Psoas muscle (tissue), 8 donors: Measurements from ENCODE around the gene CPAMD8. TPM values are rescaled to one million over a fixed set of nuclear protein-coding genes. Genes with fewer than 3 reads are reported as not detected.
A peak's percentile ranks its signal among the peaks of the same experiment; 100 is the strongest.

Experiments used
- ATAC-seq, 4 donors: fragments of 200-7000 bp; cut with Tn5 transposase; one replicate each; pipeline ENCODE4 v1.9.1; 2020; ENCODE audit warnings: moderate library complexity in 3 of 4, mild to moderate bottlenecking in 2 of 4
- DNase-seq, 2 donors: peaks; one replicate each; pipeline ENCODE4 v3.0.0-alpha.2; 2020
- H3K27ac ChIP-seq: fragments of 200-600 bp; one replicate; pipeline ENCODE4 v1.8.0; 2022
- H3K27me3 ChIP-seq, 3 donors: fragments of 200-600 bp in 1 of 3; one replicate each; pipeline versions ENCODE4 v1.6.1 to v1.8.0; 2013 to 2022; ENCODE audit warnings: low read length in 2 of 3, mild to moderate bottlenecking in 2 of 3, moderate library complexity in 1 of 3; ENCODE audit not compliant: insufficient read depth in 3 of 3
- H3K36me3 ChIP-seq, 2 donors: fragments of 200-600 bp in 1 of 2; one replicate each; pipeline versions ENCODE4 v1.6.1 to v1.8.0; 2013 to 2022; ENCODE audit warnings: low read depth in 1 of 2, mild to moderate bottlenecking in 1 of 2, moderate library complexity in 1 of 2; ENCODE audit not compliant: insufficient read depth in 1 of 2
- H3K4me1 ChIP-seq: fragments of 200-600 bp; one replicate; pipeline ENCODE4 v1.8.0; 2022
- H3K4me3 ChIP-seq: fragments of 200-600 bp; one replicate; pipeline ENCODE4 v1.8.0; 2022; ENCODE audit warnings: mild to moderate bottlenecking
- H3K9me3 ChIP-seq: fragments of 200-600 bp; one replicate; pipeline ENCODE4 v1.8.0; 2022
- CTCF ChIP-seq: fragments of 200-600 bp; IDR thresholded peaks from one replicate; pipeline ENCODE4 v1.8.0; 2022; ENCODE audit warnings: antibody characterized with exemption
- WGBS, 3 donors: extraction: QIAGEN DNeasy Blood & Tissue Kit; methylation state at CpG; one replicate each; pipeline versions ENCODE4 v1.1.6 to v1.1.7; 2013; 5-methylcytosine and 5-hydroxymethylcytosine counted together
- intact Hi-C, 2 donors: fragments of 100-400 bp; cut with DNase I; formaldehyde crosslinking; loops; one replicate each; pipeline versions ENCODE4 v1.11.0 to v1.14.2; 2022
- polyA plus RNA-seq, 3 donors: library from polyadenylated mRNA; stranded (reverse); fragments of 200-250 nt; gene quantifications; one replicate each; pipeline ENCODE4 v1.2.3, GENCODE V29; 2013
- total RNA-seq, 4 donors: library from RNA; stranded (reverse); fragmentation: NEBNext Ultra II Directional in 2 of 4; extraction: Animal tissue kit (Norgen Biotek cat#: 25700) in 2 of 4; gene quantifications; one replicate each; pipeline versions ENCODE4 v1.2.1 to v1.2.4, GENCODE V29; 2021 to 2023
- donor health status: healthy with polysubstance abuse.
- donor health status: DM: no; HTN: no; CAD: no; lungs with moderate emphysema.
- donor health status: Bipolar disorder and iron deficiency.
- donor health status: healthy.
- donor health status: DM: yes; HTN: yes; CAD: no.
- donor health status: DM: no; HTN: no; CAD: no.
- donor health status: DM: no; HTN: no; CAD: no.
- donor health status: DM: yes; HTN: yes; CAD: no.

The CPAMD8 gene
- total and polyA plus RNA-seq, 7 donors = 3.2 to 9.9 (median 8.2) TPM

DNA sequence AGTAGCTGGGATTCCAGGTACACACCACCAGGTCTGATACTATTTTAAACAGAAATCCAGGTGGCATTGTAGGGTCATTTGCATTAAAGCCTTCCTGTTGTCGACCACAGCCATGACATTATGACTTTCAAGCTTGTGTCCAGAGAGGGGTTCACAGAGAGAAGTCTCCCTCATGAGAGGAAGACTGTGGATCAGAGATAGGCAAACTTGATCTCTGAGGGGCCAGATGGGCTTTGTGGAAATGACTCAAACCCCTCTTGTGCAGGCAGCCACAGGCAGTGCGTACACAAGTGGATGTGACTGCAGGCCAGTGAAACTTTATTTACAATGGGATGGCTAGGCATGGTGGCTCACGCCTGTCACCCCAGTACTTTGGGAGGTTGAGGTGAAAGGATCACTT lies 165.6 kb downstream of the CPAMD8 start:
- no peak for TF ChIP-seq CTCF
- no peaks in the 10 kb centered on the region for H3K27me3 ChIP-seq
- H3K27ac ChIP-seq = no peak overlapping the region
- H3K4me3 ChIP-seq = no peak overlapping the region
- peaks cover 0 to 63% of the 10 kb centered on the region in 2 donors for H3K36me3 ChIP-seq
- ATAC-seq (no peak), DNase-seq (no peak)
- WGBS, 3 donors = 92 to 97% (median 95%) methylated on average over 3 of the region's 3 CpGs
- H3K9me3 ChIP-seq = no peaks in the 10 kb centered on the region
- no peaks in the 10 kb centered on the region for H3K4me1 ChIP-seq
- intact Hi-C loops = no loop called here

DNA sequence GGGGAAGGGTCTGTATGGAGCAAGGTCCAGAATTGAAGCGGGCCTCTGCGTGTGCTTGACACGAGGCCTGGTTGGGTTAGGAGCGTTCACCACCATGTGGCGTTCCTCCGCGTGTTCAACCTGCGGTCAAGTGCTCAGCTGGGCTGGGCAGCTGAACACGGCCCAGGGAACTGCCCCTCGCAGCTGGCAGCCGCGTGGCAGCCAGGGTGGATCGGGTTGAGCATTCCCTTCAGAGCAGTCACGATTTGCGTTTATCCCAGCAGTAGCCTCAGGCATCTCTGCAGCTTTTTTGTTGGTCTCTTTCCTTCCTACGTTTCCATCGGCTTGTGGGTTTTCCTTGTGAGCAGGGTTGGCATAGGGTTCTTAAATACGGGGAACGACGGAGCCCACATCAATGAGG lies 166.5 kb downstream of the CPAMD8 start:
- DNase-seq (no peak), ATAC-seq (peak; percentile 36 to 58 (median 44))
- WGBS, 3 donors = 77 to 83% (median 79%) methylated on average over 20 of the region's 20 CpGs
- Histone ChIP-seq H3K27me3 (no peaks in the 10 kb centered on the region), H3K27ac (no peak overlapping the region), H3K36me3 (peaks cover 0 to 64% of the 10 kb centered on the region in 2 donors), H3K4me1 (no peaks in the 10 kb centered on the region), H3K9me3 (no peaks in the 10 kb centered on the region), H3K4me3 (no peak overlapping the region)
- intact Hi-C loops = no loop called here
- no peak for TF ChIP-seq CTCF

DNA sequence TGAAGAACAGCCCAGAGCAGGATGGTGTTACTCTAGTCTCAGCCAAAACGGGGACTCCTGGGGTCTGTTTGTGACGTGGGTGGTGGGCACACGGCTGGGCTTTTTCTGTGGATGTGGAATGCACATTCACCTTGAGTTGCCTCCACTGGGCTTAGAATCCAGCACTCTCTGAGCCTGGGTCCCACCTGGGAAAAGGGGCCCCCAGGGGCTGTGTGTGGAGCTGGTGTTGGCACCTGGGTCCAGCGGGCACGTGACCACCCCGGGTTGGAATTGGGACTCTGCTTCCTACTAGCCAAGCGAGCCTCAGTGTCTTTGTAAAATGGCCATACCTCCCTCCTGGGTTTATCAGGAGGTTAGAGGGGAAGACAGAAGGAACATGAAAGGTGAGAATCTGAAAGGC lies 167.0 kb downstream of the CPAMD8 start:
- Histone ChIP-seq H3K9me3 (no peaks in the 10 kb centered on the region), H3K36me3 (peaks cover 0 to 64% of the 10 kb centered on the region in 2 donors), H3K27me3 (no peaks in the 10 kb centered on the region), H3K27ac (no peak overlapping the region), H3K4me3 (no peak overlapping the region), H3K4me1 (no peaks in the 10 kb centered on the region)
- TF ChIP-seq CTCF = no peak
- no peak for ATAC-seq
- WGBS, 3 donors = 95 to 97% (median 95%) methylated on average over 7 of the region's 7 CpGs
- no peak for DNase-seq
- intact Hi-C loops = no loop called here

GRCh38 chr19:16856091-16856490 lies 170.5 kb downstream of the CPAMD8 start:
- no peak for DNase-seq
- H3K27ac ChIP-seq = no peak overlapping the region
- 88 to 96% (median 90%) methylated on average over 9 of the region's 9 CpGs for WGBS, 3 donors
- TF ChIP-seq CTCF = no peak
- H3K4me1 ChIP-seq = no peaks in the 10 kb centered on the region
- peaks cover 10 to 71% of the 10 kb centered on the region in 2 donors for H3K36me3 ChIP-seq
- H3K4me3 ChIP-seq = no peak overlapping the region
- no peaks in the 10 kb centered on the region for H3K9me3 ChIP-seq
- intact Hi-C loops = no loop called here
- H3K27me3 ChIP-seq = no peaks in the 10 kb centered on the region
- ATAC-seq = no peak

DNA sequence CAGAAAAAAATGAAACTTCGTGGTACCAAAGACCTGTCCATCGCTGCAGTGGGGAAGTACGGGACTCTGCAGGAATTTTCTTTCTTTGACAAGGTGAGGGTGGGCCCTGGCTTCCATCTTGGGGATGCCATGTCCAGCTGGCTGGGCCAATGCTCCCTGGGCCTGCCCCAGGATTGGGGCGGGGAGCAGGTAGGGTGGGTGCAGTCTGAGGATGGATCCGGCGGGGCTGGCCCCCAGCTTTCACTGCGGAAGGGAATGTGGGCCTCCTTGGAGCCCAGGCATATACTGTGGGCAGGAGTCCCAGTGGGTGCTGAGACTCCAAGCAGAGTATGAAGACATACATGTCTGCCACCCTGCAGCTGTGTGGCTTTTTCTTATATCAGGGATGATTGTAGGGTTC lies 173.5 kb downstream of the CPAMD8 start:
- H3K9me3 ChIP-seq = no peaks in the 10 kb centered on the region
- 91 to 95% (median 93%) methylated on average over 7 of the region's 7 CpGs for WGBS, 3 donors
- no peak for TF ChIP-seq CTCF
- H3K27ac ChIP-seq = no peak overlapping the region
- H3K27me3 ChIP-seq = no peaks in the 10 kb centered on the region
- peaks cover 10 to 93% of the 10 kb centered on the region in 2 donors for H3K36me3 ChIP-seq
- ATAC-seq (no peak), DNase-seq (no peak)
- no peaks in the 10 kb centered on the region for H3K4me1 ChIP-seq
- H3K4me3 ChIP-seq = no peak overlapping the region
- intact Hi-C loops = no loop called here
